ENCODE results near the gene PYGM.

Gene PYGM

DNA sequence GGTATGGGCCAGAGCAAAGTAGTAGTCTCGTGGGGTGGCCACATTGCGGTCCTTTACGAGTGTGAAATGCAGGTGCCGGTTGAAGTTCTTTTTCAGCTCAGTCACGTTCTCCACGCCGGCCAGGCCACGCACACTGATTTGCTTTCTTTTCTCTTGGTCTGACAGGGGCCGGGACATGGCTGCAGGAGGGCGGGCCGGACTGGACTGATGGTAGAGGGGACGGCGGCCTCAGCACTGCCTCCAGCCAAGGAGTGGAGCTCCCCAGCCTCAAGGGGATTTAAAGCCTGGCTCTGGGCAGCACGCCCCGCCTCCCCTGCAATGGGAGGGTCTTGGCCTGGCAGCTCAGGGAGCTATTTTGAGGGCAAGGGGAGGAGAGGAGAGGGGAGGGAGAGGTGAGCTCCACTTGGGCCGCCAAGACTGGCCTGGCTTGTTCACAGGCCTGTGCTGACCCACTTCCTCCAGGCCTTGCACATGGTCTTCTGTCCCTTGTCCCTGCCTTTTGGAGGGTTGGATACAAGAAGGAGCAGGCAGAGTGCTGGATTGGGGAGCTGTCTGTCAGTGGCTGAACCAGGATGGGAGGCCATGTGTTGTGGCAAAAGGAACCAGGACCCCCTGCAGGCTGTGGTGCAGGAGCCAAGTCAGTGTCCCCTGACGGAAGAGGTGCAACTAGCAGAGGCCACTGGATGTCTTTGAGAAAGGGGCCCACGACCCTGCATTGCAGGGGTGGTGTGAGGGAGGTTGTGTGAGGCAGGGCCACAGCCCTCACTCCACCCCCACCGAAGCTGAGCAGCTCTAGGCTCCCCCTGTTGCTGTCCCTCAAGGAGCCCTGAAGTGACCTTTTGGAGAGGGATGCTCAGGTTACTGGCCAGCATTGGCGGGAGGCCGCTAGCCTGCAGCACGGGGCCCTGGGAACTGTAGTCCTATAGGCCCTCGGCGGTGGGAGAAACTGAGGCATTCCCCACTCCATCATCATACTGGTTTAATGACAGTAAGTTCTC lies at the start of gene PYGM:
TSS of gene PYGM (minus strand) at position 253 of the 998 bp plus-strand sequence. CDS start at position 177, 76 bp downstream.
- DNase-seq (ENCODE audit: low read depth): no peak

DNA sequence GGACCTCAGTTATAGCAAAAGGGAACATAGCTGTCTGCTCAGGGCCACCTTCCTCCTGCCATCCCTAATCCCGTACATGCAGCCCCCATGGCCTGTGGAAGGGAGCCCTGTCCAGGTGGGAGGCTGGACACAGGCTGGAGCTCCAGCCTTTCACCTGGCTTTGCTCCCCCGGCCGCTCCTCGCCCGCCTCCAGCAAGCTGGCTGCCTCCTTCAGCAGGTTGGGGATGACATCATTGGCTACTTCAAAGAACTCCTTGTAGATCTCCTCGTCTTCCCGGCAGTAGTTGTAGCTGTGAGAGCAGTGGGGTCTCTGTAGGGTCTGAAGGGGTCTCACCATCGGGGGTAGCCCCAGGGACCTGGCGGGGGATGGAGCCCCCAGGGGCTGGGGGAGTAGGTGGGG lies 45.7 kb upstream of the PYGM start:
- no peak for DNase-seq (ENCODE audit: low read depth)

DNA sequence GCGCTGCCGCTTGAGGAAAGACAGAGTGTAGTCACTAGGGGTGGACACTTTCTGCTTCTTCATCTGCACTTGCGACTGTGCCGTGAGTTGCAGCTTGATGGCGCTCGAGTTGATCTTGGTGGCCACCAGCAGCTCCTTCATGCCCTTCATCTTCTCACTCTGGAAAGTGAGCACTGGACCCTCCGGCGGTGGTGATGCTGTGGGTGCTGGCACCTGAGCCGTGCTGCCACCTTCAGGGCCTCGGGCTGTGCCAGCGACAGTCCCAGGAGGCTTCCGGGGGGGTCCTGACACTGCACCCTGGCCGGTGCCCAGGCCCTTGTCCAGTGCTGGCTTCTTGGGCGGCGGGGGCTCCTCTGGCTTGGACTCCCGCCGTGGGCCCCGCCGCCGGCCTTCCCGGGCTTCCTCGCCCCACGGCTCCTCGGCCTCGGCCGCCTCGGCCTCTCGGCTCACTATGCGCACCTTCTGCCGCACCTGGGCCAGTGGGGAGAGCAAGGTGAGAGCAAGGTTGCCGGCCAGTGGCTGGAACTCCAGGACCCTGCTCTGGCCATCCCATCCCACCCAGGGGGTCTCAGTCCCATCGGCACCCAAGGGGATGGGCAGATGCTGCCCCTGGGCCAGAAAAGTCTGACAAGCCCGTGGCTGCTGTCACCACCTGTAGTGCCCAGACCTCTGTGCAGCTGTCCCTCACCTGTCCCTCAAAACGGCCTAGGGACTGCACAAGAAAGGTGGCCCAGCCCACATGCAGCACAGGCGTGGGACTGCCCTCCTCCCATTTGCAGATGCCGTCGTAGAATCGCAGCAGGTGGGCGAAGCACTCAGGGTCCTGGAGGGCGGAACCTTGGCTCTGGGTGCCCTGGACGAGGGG lies 44.8 kb upstream of the PYGM start:
- DNase-seq (ENCODE audit: low read depth): no peak

DNA sequence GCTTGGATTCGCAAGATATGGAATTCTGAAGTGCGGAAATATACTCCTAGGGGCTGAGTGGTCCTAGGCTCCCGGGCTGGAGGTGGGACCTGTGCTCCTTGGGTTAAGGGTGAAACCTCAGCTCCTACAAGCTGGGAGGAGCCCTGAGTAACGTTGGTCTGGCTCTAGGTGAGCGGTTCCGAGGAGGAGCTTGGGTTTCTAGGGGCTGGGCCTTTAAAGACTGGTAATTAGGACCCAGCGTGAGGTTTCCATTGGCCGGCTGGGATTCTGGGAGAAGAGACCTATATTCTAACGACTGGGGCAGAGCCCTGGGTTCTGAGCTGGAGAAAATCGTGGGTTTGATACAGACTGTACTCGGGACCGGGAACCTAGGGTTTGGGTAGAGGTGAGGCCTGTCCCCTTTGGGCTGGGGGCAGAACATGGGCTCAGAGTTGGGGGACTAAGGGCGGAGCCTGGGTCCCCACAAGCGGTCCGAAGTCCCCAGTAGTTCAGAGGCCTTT lies 44.1 kb upstream of the PYGM start:
- no peak for DNase-seq (ENCODE audit: low read depth)

DNA sequence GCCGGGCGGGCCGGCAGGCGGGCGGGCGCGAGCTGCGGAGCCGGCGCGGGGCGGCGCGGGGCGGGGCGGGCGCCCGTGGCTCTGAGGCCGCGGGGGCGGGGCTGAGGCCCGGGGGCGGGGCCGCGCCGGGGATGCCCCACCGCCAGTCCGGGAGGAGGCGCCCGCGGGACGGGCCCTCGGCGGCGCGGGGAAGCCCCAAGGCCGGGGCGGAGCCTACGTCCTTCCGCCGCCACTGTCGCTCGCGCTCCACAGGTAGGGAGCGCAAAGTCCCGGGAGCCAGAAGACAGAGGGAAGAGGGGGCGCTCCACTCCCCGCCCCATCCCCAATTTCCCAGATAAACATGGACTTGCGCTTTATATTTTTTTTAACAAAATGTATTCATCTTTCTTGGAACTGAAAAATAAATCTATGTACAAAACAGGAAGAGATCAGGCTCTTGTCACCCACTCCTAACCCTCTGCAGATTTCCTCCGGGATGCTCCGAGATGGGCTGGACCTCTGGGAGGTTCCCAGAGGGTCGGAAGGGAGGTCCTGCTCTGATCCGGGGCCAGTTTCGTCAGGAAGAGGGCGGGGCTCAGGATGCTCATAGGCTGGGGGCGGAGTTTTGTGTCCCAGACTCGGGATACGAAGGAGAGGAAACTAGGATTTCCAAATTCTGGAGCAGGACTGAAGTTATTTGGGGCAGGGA lies 43.5 kb upstream of the PYGM start, which contains the start of gene MAP4K2:
TSS of gene MAP4K2 (minus strand) at position 57 of the 688 bp plus-strand sequence. CDS start 65 bp downstream, outside the sequence.
- peak; percentile 85 for DNase-seq (ENCODE audit: low read depth)

DNA sequence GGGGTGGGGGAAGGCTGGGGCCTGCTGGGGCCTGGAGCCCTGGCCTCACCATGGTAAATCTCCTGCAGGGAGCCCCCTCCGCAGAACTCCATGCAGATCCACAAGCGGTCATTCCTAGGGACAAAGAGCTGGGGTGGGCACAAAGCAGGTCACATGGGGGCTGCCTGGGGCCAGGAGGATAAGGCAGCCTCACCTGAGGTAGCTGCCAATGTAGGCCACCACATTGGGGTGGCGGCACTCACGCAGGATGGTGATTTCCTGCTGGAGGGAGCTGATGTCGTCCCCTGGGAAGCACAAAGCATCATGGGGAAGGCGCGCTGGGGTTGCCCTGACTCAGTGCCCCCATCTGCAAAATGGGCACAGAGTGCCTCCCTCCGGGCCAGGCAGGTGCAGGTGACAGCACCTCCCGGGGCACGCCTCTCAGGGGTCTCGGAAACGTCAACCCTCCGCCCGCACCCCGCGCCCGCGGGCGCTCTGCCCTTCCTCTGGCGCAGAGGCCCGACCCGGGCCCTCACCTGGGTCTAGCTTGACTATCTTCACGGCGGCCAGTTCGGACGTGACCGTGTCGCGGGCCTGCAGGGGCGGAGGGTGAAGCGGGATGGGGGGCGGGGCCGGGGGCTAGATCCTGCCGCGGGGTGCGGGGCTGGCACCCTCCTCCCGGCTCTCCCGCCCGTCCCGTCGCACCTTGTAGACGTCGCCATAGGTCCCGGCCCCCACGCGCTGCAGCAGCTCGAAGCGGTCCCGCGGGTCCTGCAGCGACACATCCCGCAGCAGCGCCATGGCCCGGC lies 42.8 kb upstream of the PYGM start:
- DNase-seq (ENCODE audit: low read depth): peak; percentile 14

DNA sequence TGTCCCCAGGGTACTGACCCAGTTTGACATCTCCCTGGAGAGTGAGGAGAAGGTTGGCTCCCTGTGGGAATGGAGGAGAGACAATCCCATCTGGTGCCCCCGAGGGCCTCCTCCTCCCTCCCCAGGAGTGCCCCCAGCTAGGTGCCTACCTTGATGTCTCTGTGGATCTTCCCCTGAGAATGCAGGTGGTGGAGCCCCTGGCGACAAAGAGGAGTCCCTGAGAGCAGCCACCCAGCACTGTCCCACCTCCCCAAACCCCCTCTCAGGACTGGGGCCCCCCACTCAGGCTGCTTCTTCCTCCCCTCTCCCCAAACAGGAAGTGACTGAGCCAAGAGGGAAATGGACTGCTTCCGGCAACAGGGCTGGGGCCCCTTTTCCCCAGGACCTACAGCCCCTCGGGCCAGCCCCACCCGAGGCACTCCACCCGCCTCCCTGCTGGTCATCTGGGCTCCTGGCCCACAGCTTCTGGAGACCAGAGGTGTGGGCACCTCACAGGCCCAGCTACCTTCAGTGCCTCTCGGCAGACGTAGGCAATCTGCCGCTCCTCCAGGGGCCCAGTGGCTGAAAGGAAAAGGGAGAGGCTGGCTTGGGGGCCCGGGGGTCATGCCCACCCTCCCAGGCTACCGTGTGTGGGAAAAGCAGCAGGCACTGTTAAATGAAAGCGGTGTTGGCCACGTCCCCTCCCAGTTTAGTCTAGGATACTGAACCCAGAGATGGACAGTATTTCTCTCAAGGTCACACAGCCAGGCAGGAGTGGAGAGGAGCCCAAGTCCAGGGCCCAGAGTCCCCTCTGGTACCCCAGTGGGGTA lies 42.0 kb upstream of the PYGM start:
- DNase-seq (ENCODE audit: low read depth): no peak

- DNase-seq (ENCODE audit: low read depth): no peak
These were observed 41.3 kb upstream of the PYGM start for GRCh38 chr11:64801158-64801464.

DNA sequence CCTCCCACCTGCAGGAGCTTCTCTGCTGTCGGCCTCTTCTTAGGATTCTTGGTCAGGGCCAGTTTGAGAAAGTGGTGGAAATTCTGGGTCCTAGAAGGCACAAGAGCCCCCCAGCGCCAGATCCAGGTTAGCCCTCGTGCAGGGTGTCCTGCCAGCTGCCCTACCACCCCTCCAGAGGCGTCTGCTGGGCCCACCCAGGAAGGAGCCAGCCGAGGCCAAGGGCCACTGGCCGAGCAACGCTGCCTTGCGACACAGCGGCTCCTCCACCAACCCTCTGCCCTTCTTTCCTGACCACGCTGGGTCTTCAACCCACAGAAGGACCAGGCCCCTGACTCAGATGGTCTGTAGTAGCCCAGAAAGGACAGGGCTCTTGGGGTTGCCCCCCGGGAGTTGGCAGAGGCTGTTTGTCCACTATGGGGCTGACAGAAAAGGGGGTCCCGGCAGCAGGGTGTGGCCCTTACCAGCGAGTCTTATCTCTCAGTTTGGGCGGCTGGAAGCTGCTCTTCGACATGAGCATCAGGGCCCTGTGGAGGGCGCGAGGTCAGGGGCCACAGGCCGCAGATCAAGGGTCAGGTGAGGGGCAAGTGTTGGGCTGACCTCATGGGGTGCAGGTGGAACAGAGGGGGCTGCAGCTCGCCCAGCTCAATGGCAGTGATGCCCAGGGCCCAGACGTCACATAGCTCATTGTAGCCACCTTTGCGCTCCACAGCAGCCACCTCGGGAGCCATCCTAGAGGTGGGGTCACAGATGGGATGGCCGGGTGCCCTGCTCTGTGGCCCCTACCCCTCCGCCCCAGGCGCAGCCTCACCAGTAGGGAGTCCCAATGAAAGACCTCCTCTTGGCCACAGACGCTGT lies 40.8 kb upstream of the PYGM start:
- no peak for DNase-seq (ENCODE audit: low read depth)

- no peak for DNase-seq (ENCODE audit: low read depth)
These were observed 40.0 kb upstream of the PYGM start for GRCh38 chr11:64799623-64800302.

DNA sequence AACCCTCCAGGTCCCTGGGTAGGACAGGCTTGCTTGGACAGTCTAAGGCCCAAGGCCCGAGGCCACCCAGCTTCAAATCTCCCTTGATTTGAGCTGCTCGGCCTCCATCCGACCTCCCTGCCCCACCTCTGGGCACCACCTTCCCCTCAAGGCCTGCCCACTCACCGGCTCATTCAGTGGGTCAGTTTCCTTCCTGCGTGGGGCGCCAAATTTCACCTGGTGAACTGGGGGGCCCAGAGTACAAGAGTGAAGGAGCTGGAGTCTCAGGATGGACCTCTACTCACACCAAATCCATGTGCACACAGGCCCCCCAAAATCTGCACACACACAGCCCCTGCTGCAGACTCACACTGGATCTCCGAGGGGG lies 39.5 kb upstream of the PYGM start:
- no peak for DNase-seq (ENCODE audit: low read depth)

- DNase-seq (ENCODE audit: low read depth): no peak
These were observed 37.2 kb upstream of the PYGM start for GRCh38 chr11:64796757-64797541.

GRCh38 chr11:64796047-64796756 lies 36.4 kb upstream of the PYGM start:
- DNase-seq (ENCODE audit: low read depth): no peak

DNA sequence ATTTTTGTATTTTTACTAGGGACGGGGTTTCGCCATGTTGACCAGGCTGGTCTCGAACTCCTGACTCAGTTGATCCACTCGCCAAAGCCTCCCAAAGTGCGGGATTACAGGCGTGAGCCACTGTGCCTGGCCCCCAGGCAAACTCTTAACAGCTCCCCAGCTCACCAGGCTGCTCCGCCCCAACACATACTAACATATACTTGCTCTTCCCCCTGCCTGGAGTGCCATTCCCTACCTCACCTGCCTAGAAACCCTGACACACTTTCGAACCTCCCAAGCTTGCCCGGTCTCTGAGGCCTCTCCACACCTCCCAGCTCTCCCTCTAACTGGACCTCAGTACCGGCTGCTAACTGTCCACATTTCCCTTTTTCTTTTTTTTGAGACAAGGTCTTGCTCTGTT lies 34.8 kb upstream of the PYGM start:
- no peak for DNase-seq (ENCODE audit: low read depth)

DNA sequence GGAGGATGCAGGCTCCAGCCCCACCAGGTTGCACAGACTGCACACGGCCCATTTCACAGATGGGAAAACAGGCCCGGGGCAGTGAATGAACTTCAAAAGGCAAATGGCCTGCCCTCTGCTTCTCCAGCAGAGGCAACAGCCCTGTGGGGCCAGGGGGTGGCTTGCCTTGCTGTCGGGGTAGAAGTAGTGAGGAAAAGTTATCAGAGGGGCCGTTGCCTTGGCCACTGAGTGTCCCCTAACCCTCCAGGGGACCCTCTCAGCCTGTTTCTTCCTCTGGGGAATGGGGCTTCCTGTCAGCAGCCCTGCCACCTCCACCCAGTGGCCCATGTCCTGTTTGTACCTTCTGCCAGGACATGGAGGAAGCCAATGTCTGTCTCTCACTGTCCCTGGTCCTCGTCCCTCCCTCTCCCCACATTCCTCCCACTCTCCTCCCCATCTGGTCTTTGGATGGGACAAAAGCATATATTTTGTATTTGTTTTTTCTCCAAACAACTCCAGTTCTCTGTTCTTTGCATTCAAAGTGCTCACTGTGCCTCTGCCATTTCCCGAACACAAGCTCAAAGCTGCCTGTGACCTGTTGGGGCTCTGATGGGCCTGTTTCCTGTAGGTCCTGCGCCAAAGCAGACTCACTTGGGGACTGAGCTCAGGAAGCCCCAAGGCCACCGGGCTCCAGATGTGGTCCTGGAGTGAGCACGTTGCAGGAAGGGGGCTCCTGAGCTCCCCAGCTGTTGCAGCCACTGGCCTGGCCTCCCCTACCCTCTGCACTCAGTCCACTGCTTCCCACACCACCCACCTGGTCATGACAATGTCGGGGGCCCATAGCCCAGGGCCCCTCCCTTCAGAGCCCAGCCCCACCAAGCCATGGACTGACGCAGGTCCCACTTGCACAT lies 33.7 kb upstream of the PYGM start:
- no peak for DNase-seq (ENCODE audit: low read depth)

DNA sequence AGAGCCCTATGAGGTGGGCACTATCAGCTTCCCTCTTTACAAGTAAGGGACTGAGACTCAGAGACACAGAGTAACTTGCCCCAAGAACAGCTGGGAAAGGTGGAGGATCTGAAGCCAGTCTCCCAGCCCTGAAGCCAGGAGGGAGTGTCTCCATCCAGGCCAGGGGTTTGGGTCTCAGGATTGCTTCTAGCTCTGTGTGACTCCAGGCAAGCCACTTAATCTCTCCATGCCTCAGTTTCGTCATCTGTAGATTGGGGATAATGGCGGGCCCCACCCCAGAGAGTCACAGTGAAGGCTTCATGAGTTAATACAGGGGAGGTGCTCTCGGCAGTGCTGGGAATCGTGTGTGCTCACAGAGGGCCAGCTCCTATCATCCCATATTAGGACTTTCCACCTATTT lies 32.7 kb upstream of the PYGM start:
- no peak for DNase-seq (ENCODE audit: low read depth)
